GM23338 (cell line): ENCODE measurements around the gene ATP6V1G3. TPM values are rescaled to one million over a fixed set of nuclear protein-coding genes. Genes with fewer than 3 reads are reported as not detected.

Experiments
- ATAC-seq: fragments of 200-7000 bp; cut with Tn5 transposase; 3 replicates; pipeline ENCODE4 v1.9.1; 2020
- DNase-seq: peaks from one replicate; pipeline ENCODE4 v3.0.0-alpha.2; 2015; ENCODE audit warnings: low spot score
- H2AFZ ChIP-seq: fragments of 200-600 bp; sonication (generic); 2 replicates; pipeline ENCODE4 v1.8.0; 2016; ENCODE audit warnings: antibody characterized with exemption, mild to moderate bottlenecking, moderate library complexity
- H3F3A ChIP-seq: fragments of 200-600 bp; sonication (generic); replicated peaks from 2 replicates; pipeline ENCODE4 v1.8.0; 2017; ENCODE audit warnings: antibody characterized with exemption, mixed run types, low read depth
- H3K27ac ChIP-seq: fragments of 200-600 bp; sonication (generic); 2 replicates; pipeline ENCODE4 v1.6.1; 2016; ENCODE audit warnings: low read depth
- H3K27me3 ChIP-seq: fragments of 200-600 bp; sonication (generic); 2 replicates; pipeline ENCODE4 v1.8.0; 2016; ENCODE audit warnings: mild to moderate bottlenecking, mixed run types, moderate library complexity; ENCODE audit not compliant: insufficient read depth
- H3K36me3 ChIP-seq: fragments of 200-600 bp; sonication (generic); 2 replicates; pipeline ENCODE4 v1.8.0; 2016; ENCODE audit warnings: mild to moderate bottlenecking; ENCODE audit not compliant: insufficient read depth
- H3K4me1 ChIP-seq: fragments of 200-600 bp; sonication (generic); 2 replicates; pipeline ENCODE4 v1.8.0; 2016; ENCODE audit warnings: mild to moderate bottlenecking, moderate library complexity; ENCODE audit not compliant: insufficient read depth
- H3K4me2 ChIP-seq: fragments of 200-600 bp; sonication (generic); 2 replicates; pipeline ENCODE4 v1.7.1; 2017; ENCODE audit warnings: mixed run types
- H3K4me3 ChIP-seq: fragments of 200-600 bp; sonication (generic); 2 replicates; pipeline ENCODE4 v1.6.1; 2016; ENCODE audit warnings: mixed run types
- H3K79me2 ChIP-seq: fragments of 200-600 bp; sonication (generic); replicated peaks from 2 replicates; pipeline ENCODE4 v1.8.0; 2017; ENCODE audit warnings: mild to moderate bottlenecking; ENCODE audit not compliant: insufficient read depth
- H3K9me2 ChIP-seq: fragments of 200-600 bp; sonication (generic); 2 replicates; pipeline ENCODE4 v1.8.0; 2017; ENCODE audit not compliant: insufficient read depth
- H4K20me1 ChIP-seq: fragments of 200-600 bp; sonication (generic); replicated peaks from 2 replicates; pipeline ENCODE4 v1.8.0; 2017; ENCODE audit warnings: mild to moderate bottlenecking; ENCODE audit not compliant: insufficient read depth
- H3K27ac Mint-ChIP-seq: 2 replicates; pipeline ENCODE4 v1.8.0; 2020; ENCODE audit warnings: inconsistent platforms, mild to moderate bottlenecking, moderate library complexity, mixed read lengths
- H3K27me3 Mint-ChIP-seq: 3 replicates; pipeline ENCODE4 v1.8.0; 2022; ENCODE audit warnings: low read depth, mild to moderate bottlenecking, moderate library complexity, mixed read lengths, inconsistent platforms; ENCODE audit not compliant: insufficient read depth, poor library complexity
- H3K36me3 Mint-ChIP-seq: 3 replicates; pipeline ENCODE4 v1.8.0; 2021; ENCODE audit warnings: low read depth, mild to moderate bottlenecking, inconsistent platforms, moderate library complexity, mixed read lengths
- H3K4me1 Mint-ChIP-seq: 3 replicates; pipeline ENCODE4 v1.8.0; 2020; ENCODE audit warnings: mild to moderate bottlenecking, inconsistent platforms, mixed read lengths
- H3K4me3 Mint-ChIP-seq: 3 replicates; pipeline ENCODE4 v1.8.0; 2021; ENCODE audit warnings: moderate library complexity, mild to moderate bottlenecking, inconsistent platforms, mixed read lengths
- H3K9me3 Mint-ChIP-seq: 3 replicates; pipeline ENCODE4 v1.8.0; 2020; ENCODE audit warnings: moderate library complexity, mild to moderate bottlenecking, inconsistent platforms, mixed read lengths
- CREB1 ChIP-seq: fragments of 250-450 bp; sonication (Bioruptor Pico); IDR thresholded peaks from 2 replicates; pipeline ENCODE4 v1.5.0; 2020; ENCODE audit warnings: low read depth, mild to moderate bottlenecking, moderate library complexity
- EZH2 ChIP-seq: fragments of 200-600 bp; sonication (generic); IDR thresholded peaks from one replicate; pipeline ENCODE4 v1.8.0; 2017; ENCODE audit warnings: antibody characterized with exemption, mild to moderate bottlenecking, low read depth; ENCODE audit not compliant: unreplicated experiment
- EZH2phosphoT487 ChIP-seq: fragments of 200-600 bp; sonication (generic); IDR thresholded peaks from one replicate; pipeline ENCODE4 v1.8.1; 2018; ENCODE audit warnings: antibody characterized with exemption; ENCODE audit not compliant: unreplicated experiment
- JUNB ChIP-seq: IDR thresholded peaks from one replicate; pipeline ENCODE4 v1.6.1; 2016; ENCODE audit warnings: antibody characterized with exemption; ENCODE audit not compliant: unreplicated experiment
- NANOG ChIP-seq: IDR thresholded peaks from 2 replicates; pipeline ENCODE4 v1.6.1; 2016; ENCODE audit warnings: antibody characterized with exemption, borderline replicate concordance
- POLR2AphosphoS5 ChIP-seq: IDR thresholded peaks from 2 replicates; pipeline ENCODE4 v1.6.1; 2016; ENCODE audit warnings: antibody characterized with exemption, low read depth
- STAT1 ChIP-seq: IDR thresholded peaks from one replicate; pipeline ENCODE4 v1.6.1; 2016; ENCODE audit warnings: antibody characterized with exemption; ENCODE audit not compliant: unreplicated experiment
- ZNF114 ChIP-seq: fragments of 250-450 bp; sonication (Bioruptor Pico); IDR thresholded peaks from 2 replicates; pipeline ENCODE4 v1.5.0; 2020; ENCODE audit warnings: mild to moderate bottlenecking, moderate library complexity
- ZNF331 ChIP-seq: fragments of 250-450 bp; sonication (Bioruptor Pico); IDR thresholded peaks from 2 replicates; pipeline ENCODE4 v1.5.0; 2020; ENCODE audit warnings: low read depth, mild to moderate bottlenecking, moderate library complexity
- polyA plus RNA-seq: library from polyadenylated mRNA; unstranded; fragments of >200 nt; fragmentation: Nextera tagmentation; extraction: Ambion mirVana; gene quantifications from 2 replicates; pipeline ENCODE4 v1.2.1, GENCODE V29; 2016
- total RNA-seq: library from RNA; depleted of rRNA; stranded (reverse); fragments of >200 nt; shearing (Covaris generic); gene quantifications from 2 replicates; pipeline ENCODE4 v1.2.3, GENCODE V29; 2014
- TF ChIP-seq, protein P1 (sequence below): fragments of 250-450 bp; sonication (Bioruptor Pico); IDR thresholded peaks from 2 replicates; pipeline ENCODE4 v1.5.0; 2020; ENCODE audit warnings: mild to moderate bottlenecking, moderate library complexity
- TF ChIP-seq, protein P2 (sequence below), 2 experiments: fragments of 200-600 bp in 1 of 2; sonication (generic) in 1 of 2; conservative IDR thresholded peaks; 2 replicates each; pipeline versions ENCODE4 v1.5.1 to v1.6.1; 2016 to 2017; ENCODE audit warnings: antibody characterized with exemption in 2 of 2, low read depth in 2 of 2, mild to moderate bottlenecking in 2 of 2, moderate library complexity in 1 of 2
- TF ChIP-seq, protein P3 (sequence below): IDR thresholded peaks from 2 replicates; pipeline ENCODE4 v1.6.1; 2016; ENCODE audit warnings: antibody characterized with exemption

The ATP6V1G3 gene
- total and polyA plus RNA-seq, 2 experiments from 2014 or later, result not detected

DNA sequence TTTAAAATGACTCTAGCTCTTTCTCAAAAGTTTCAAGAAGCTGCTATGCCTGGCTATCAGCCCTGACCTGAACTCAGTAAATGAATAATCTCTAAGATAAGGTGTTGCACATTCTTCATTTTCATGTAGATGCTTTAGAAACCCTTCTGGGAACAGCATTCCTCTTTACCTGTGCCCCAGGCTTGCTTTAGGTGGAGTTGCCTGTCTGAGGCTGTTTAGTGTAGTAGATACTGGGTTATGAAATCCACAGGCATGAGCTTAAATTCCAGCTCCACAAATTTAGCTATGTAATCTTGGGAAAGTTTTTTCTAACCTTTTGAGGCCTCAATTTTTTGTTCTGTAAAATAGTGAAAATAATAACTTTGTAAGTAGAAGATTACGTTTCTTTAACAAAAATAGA, 41.6 kb downstream of the ATP6V1G3 start:
- H3K4me1 ChIP-seq, result no peaks in the 10 kb centered on the region
- Mint-ChIP-seq H3K27me3 (no peaks in the 10 kb centered on the region), H3K4me3 (no peak overlapping the region), H3K36me3 (peaks cover 7% of the 10 kb centered on the region; the same call in 1 of the 3 replicates), H3K27ac (no peak overlapping the region), H3K9me3 (peaks cover 9% of the 10 kb centered on the region), H3K4me1 (peaks cover 7% of the 10 kb centered on the region)
- H3K9me2 ChIP-seq, result no peaks in the 10 kb centered on the region; the same call in 1 of the 2 replicates
- H3K4me3 ChIP-seq, result no peak overlapping the region
- no peaks in the 10 kb centered on the region for H3K79me2 ChIP-seq
- TF ChIP-seq NANOG (no peak), EZH2phosphoT487 (no peak), CREB1 (CRISPR knock-in tag) (no peak), STAT1 (no peak), ZNF331 (CRISPR knock-in tag) (no peak)
- H3K27ac ChIP-seq, result no peak overlapping the region
- no peaks in the 10 kb centered on the region for H3K27me3 ChIP-seq
- H3F3A ChIP-seq, result no peaks in the 10 kb centered on the region
- ATAC-seq (peak; percentile 63), DNase-seq (peak; percentile 27)
- no peak overlapping the region for H3K4me2 ChIP-seq
- no peaks in the 10 kb centered on the region for H4K20me1 ChIP-seq
- H2AFZ ChIP-seq, result no peak overlapping the region
- no peaks in the 10 kb centered on the region for H3K36me3 ChIP-seq

DNA sequence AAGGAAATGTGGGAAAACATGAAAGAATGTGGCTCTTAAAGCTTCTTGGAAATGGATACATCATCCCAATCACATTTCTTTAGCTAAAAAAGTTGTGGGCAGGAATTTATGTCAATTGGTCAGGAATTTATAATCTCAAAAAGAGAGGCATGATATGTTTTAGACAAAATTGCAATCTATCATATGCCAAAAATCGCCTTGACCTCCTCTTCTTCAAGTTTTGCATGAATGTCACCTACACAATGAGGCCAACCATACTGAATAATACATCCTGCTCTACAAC, 42.4 kb downstream of the ATP6V1G3 start:
- H3K4me3 ChIP-seq, result no peak overlapping the region
- ATAC-seq, result no peak
- no peak overlapping the region for H3K27ac Mint-ChIP-seq
- H4K20me1 ChIP-seq, result no peaks in the 10 kb centered on the region
- H3K27me3 Mint-ChIP-seq, result no peaks in the 10 kb centered on the region
- H3K36me3 ChIP-seq, result no peaks in the 10 kb centered on the region
- H2AFZ ChIP-seq, result peak overlapping the region; percentile 73; the same call in 1 of the 2 replicates
- H3K4me2 ChIP-seq, result no peak overlapping the region
- H3K9me3 Mint-ChIP-seq, result peaks cover 2% of the 10 kb centered on the region; the same call in 1 of the 3 replicates
- no peak for DNase-seq
- no peaks in the 10 kb centered on the region; the same call in 1 of the 2 replicates for H3K9me2 ChIP-seq
- no peaks in the 10 kb centered on the region for H3F3A ChIP-seq
- no peak overlapping the region for H3K4me3 Mint-ChIP-seq
- no peak overlapping the region for H3K27ac ChIP-seq
- H3K4me1 ChIP-seq, result no peaks in the 10 kb centered on the region
- no peaks in the 10 kb centered on the region for H3K27me3 ChIP-seq
- peaks cover 7% of the 10 kb centered on the region for H3K4me1 Mint-ChIP-seq
- no peaks in the 10 kb centered on the region for H3K36me3 Mint-ChIP-seq
- no peaks in the 10 kb centered on the region for H3K79me2 ChIP-seq
- TF ChIP-seq, protein P1, sequence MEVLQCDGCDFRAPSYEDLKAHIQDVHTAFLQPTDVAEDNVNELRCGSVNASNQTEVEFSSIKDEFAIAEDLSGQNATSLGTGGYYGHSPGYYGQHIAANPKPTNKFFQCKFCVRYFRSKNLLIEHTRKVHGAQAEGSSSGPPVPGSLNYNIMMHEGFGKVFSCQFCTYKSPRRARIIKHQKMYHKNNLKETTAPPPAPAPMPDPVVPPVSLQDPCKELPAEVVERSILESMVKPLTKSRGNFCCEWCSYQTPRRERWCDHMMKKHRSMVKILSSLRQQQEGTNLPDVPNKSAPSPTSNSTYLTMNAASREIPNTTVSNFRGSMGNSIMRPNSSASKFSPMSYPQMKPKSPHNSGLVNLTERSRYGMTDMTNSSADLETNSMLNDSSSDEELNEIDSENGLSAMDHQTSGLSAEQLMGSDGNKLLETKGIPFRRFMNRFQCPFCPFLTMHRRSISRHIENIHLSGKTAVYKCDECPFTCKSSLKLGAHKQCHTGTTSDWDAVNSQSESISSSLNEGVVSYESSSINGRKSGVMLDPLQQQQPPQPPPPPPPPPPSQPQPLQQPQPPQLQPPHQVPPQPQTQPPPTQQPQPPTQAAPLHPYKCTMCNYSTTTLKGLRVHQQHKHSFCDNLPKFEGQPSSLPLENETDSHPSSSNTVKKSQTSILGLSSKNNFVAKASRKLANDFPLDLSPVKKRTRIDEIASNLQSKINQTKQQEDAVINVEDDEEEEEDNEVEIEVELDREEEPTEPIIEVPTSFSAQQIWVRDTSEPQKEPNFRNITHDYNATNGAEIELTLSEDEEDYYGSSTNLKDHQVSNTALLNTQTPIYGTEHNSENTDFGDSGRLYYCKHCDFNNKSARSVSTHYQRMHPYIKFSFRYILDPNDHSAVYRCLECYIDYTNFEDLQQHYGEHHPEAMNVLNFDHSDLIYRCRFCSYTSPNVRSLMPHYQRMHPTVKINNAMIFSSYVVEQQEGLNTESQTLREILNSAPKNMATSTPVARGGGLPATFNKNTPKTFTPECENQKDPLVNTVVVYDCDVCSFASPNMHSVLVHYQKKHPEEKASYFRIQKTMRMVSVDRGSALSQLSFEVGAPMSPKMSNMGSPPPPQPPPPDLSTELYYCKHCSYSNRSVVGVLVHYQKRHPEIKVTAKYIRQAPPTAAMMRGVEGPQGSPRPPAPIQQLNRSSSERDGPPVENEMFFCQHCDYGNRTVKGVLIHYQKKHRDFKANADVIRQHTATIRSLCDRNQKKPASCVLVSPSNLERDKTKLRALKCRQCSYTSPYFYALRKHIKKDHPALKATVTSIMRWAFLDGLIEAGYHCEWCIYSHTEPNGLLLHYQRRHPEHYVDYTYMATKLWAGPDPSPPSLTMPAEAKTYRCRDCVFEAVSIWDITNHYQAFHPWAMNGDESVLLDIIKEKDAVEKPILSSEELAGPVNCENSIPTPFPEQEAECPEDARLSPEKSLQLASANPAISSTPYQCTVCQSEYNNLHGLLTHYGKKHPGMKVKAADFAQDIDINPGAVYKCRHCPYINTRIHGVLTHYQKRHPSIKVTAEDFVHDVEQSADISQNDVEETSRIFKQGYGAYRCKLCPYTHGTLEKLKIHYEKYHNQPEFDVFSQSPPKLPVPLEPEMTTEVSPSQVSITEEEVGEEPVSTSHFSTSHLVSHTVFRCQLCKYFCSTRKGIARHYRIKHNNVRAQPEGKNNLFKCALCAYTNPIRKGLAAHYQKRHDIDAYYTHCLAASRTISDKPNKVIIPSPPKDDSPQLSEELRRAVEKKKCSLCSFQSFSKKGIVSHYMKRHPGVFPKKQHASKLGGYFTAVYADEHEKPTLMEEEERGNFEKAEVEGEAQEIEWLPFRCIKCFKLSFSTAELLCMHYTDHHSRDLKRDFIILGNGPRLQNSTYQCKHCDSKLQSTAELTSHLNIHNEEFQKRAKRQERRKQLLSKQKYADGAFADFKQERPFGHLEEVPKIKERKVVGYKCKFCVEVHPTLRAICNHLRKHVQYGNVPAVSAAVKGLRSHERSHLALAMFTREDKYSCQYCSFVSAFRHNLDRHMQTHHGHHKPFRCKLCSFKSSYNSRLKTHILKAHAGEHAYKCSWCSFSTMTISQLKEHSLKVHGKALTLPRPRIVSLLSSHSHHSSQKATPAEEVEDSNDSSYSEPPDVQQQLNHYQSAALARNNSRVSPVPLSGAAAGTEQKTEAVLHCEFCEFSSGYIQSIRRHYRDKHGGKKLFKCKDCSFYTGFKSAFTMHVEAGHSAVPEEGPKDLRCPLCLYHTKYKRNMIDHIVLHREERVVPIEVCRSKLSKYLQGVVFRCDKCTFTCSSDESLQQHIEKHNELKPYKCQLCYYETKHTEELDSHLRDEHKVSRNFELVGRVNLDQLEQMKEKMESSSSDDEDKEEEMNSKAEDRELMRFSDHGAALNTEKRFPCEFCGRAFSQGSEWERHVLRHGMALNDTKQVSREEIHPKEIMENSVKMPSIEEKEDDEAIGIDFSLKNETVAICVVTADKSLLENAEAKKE, result no peak
- TF ChIP-seq POLR2AphosphoS5 (no peak), EZH2phosphoT487 (no peak), STAT1 (no peak), EZH2 (no peak), NANOG (no peak), CREB1 (CRISPR knock-in tag) (no peak), ZNF114 (CRISPR knock-in tag) (no peak), JUNB (no peak), ZNF331 (CRISPR knock-in tag) (no peak)
- TF ChIP-seq, protein P2, sequence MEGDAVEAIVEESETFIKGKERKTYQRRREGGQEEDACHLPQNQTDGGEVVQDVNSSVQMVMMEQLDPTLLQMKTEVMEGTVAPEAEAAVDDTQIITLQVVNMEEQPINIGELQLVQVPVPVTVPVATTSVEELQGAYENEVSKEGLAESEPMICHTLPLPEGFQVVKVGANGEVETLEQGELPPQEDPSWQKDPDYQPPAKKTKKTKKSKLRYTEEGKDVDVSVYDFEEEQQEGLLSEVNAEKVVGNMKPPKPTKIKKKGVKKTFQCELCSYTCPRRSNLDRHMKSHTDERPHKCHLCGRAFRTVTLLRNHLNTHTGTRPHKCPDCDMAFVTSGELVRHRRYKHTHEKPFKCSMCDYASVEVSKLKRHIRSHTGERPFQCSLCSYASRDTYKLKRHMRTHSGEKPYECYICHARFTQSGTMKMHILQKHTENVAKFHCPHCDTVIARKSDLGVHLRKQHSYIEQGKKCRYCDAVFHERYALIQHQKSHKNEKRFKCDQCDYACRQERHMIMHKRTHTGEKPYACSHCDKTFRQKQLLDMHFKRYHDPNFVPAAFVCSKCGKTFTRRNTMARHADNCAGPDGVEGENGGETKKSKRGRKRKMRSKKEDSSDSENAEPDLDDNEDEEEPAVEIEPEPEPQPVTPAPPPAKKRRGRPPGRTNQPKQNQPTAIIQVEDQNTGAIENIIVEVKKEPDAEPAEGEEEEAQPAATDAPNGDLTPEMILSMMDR (conservative IDR thresholded peaks at IDR 0.05; ENCODE audit: low read depth in 2 of 2), result no peak
- TF ChIP-seq, protein P3, sequence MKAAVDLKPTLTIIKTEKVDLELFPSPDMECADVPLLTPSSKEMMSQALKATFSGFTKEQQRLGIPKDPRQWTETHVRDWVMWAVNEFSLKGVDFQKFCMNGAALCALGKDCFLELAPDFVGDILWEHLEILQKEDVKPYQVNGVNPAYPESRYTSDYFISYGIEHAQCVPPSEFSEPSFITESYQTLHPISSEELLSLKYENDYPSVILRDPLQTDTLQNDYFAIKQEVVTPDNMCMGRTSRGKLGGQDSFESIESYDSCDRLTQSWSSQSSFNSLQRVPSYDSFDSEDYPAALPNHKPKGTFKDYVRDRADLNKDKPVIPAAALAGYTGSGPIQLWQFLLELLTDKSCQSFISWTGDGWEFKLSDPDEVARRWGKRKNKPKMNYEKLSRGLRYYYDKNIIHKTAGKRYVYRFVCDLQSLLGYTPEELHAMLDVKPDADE, result no peak
